NCI-H128 (cell line): ENCODE measurements around the gene RASGEF1B.
"Not testable (repeated sequence)": the region's sequence is repeated elsewhere in the genome, so short reads cannot be mapped to it uniquely, and the experiment has no call there.

Source experiments
- DNase-seq: peaks from one replicate; lab custom pipeline; 2025; ENCODE audit not compliant: unreplicated experiment; lab: John Stamatoyannopoulos, UW

The RASGEF1B gene

DNA sequence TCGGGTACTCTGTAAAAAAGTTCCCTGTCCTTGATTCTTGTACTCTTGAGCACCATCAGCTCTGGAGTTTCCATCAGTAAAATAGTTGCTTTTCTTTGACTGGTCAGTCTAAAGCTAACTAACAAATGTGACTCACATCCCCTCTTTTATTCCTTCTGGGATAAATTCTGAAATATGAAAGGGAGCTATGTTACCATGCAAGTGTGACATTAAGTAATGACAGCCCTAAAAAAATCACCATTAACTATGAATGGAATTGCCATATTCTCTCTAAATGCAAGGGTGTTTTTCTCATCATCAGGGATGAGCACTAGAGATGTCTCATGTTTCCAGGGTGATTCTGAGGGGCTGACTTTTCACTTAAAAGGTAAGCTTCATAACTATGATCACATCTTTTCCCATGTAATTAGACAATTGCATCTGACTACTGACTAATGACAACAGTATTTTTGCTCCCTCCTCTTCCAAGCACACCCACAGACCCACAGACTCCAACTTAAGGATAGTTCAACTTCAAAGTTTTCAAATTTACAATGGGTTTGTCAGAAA is 26.9 kb upstream of the RASGEF1B start:
- no peak for DNase-seq

DNA sequence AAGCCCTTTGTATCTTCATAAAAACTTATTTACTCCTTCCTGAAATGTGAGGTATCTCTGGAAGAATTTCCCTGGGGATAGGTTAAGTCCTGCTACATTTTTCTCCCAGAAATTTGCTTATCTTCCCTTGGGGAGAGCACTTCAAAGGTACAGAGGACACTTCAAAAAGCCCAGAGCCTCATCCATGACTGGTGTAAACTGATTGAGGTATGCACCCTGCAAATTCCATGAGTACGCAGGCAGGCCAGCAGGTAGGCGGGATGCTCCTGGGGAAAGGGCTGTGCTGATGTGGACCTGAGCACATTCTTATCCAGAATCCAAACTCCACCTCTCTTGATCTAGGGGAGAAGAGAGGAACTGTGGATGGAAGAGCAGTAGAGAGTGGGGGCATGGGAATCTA is 26.3 kb upstream of the RASGEF1B start:
- no peak for DNase-seq

DNA sequence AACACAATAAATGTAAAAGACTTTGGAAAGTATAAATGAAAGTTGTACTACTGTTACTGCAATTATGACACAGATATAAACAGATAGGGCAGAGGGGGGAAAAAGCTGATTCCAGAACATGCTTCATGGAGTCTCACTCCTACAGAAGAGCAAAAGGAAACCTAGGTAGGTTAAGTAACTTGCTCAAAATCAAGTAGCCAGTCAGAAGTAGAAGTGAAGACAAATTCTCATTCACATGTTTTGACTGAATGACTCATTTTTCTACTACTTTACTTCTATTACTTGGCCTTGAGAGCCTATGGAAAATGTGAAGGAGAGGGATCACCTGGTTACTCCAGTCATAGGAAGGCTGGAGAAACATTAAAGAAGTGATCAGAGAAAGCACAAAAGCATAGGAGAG is 23.6 kb upstream of the RASGEF1B start:
- DNase-seq: no peak

DNA sequence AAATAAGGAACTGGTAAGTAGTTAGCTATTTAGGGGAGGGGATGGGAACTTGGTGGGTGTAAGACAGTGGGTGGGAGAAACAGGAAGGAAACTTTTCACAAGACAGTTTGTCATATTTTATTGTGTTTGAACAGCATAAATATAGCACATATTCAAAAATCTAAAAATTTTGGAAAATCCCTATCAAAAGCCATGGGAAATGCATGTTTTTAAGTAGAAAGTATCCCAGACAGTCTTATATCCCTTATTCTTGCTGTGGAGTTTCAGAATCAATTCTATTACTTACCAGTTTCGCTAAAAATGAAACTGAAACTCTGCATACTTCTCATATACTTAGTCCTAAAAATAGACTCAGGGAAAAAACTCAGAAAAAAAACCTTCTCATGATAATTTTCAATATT is 22.3 kb upstream of the RASGEF1B start:
- no peak for DNase-seq

DNA sequence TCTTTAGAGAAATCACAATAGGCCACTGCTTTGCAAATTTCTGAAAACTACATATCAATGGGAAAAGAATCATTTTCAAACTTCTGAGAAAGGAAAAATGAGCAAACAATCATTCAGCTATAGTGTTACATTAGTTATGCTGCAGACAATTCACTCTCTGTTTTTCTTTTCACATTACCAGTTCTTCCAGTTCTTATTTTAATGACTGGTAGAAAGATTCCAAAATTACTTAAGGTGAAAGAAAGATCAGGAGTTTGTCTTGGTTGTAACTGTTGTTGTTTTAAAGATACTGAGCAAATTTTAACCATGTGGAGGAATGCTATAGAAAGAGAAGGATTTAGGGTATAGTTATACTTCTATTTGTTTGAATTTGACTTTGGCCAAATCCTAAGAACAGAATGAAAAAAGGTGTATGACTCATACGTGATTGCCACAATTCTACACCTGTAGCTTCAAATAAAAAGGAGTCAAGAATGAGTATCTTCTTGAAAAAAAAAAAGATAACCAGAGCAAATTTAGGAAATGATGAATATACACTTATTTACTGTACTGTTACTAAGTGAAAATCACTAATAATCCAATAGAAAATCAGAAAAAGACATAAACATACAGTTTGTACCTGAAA is 21.0 kb upstream of the RASGEF1B start:
- no peak for DNase-seq

DNA sequence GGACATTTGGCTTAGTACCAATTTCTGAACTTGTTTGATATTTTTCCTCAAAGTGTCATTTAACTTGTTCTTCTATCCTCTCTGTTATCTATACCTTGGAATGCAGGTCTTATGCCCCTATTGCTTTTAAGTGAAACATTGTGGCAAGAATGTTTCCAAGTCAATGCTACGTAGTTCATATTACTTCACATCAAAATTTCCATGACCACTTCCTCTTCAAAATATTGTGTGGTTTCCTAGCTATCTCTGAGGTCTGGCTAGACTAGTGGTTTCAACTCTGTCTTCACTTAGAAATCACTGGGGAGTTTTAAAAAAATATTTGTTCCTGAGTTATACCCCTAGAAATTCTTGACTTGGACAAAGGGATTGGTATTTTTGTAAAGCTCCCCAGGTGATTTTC is 20.2 kb upstream of the RASGEF1B start:
- no peak for DNase-seq

DNA sequence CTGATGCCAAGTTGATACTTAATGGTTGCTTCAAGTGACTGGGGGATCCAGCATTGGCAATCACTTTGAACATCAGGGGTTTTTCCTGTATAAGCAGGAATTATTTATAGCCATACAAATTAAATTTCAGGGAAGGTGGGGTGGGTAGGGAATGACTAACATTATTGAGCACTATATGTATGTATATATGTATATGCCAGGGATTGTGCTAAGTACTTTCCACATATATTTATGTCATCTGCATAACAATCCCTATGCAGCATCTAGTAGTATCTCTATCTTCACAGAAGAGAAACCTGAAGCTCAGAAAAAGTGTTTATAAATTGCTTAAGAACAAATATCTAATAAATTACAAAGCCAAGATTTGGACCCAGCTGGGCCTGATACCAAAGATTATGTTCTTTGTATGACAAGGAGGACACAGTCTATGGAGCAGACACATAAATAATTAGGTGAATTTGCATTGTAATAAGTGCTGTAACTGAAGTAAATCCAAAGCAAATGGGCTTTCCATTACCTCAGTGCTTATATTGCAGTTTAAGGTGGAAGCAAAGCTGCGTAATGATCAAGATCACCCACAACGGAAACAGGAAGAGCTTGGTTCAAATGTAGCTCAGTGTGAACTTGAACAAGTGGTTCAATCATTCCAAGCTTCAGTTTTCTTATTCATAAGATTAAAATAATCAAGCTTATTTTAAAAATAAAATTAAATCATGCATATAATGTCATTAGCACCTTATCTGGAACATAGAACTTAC is 18.9 kb upstream of the RASGEF1B start:
- no peak for DNase-seq

DNA sequence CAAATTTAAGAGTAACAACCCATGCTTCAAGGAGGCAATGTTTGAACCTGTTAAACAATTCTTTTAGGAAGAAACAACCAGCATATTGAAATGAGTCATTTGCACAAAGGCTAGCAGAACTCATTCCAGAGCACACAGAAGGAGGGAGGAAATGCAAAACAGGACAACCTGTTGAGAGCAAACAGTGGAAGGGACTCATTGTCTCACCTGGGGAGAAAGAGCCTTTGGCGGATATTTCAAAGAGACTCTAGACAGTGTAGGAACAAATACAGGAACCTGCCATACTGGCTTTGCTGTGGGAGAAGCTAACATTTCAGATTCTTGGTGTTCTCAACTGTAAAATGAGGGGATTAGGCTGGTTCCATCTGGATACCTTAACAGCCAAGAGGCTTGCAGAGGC is 14.8 kb upstream of the RASGEF1B start:
- no peak for DNase-seq

DNA sequence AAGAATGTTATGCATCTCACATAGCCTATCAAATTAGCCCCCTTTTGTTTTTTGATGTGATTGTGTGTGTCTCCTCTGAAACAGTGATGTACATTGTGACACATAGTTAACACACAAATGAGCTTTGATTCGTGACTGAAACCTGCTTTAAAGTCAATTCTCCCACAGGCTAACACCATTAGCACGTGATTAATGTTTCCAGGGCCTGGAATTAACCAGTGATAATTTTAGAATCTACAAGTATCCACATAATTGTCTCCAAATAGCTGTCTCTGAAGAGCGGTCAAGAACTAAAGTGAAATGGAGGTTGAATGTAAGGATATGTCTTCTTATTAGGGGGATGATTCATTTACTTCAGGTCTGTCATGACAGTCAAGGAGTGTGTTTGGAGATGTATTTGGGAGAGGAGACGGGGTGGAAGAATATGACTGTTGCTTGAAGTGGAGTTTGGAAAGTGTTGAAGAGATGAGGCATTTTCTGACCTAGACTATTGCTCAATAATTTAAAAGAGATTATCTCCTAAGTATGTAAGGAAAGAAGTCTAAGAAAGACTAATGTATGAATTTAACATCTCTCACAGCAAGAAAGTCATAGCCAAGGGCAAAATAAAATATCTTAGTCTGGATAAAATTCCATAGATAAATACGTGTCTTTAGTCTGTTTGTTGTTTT is 13.7 kb upstream of the RASGEF1B start:
- no peak for DNase-seq

DNA sequence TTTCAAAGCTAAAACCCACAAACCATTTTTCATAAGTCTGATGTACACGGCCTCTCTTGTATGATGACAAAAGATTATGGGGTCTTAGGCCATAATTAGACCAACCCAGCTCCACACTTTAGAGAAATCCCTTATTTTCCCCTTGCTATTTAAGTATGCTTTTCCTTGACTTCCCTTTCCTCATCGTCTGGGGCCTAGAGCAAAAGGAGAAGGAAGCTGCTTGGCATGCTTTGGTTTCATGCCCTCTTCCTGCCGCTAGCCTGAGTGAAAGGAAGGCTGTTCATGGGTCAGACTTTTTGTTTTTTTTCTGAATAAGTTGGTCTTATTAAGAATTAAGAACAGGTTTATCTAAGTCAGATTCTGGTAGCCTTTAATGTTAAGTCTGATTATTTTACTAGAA is 10.6 kb upstream of the RASGEF1B start:
- DNase-seq: no peak

DNA sequence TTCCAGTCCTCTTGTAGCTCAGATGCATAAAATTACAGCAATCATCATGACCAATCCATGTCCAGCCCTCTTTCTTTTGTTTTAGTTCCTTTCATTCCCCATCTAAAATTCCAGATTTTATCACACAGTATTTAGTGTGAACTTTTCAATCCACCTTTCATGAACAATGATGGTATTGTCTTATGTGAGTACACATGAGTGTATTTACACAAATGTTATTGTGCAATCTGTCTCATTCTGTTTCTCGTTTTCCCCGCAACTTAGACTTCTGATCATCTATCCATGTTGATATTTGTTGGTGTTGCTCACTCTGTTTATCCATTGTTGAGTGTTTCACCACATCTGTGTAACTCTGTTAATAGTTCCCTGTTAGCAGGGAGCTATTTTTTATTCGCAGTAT is 9.4 kb upstream of the RASGEF1B start:
- no peak for DNase-seq

DNA sequence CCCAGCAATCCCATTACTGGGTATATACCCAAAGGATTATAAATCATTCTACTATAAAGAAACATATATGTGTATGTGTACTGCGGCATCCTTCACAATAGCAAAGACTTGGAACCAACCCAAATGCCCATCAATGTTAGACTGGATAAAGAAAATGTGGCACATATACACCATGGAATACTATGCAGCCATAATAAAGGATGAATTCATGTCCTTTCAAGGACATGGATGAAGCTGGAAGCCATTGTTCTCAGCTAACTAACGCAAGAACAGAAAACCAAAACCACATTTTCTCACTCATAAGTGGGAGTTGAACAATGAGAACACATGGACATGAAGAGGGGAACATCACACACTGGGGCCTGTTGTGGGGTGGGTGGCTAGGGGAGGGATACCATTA is 7.9 kb upstream of the RASGEF1B start:
- not testable (repeated sequence) for DNase-seq

DNA sequence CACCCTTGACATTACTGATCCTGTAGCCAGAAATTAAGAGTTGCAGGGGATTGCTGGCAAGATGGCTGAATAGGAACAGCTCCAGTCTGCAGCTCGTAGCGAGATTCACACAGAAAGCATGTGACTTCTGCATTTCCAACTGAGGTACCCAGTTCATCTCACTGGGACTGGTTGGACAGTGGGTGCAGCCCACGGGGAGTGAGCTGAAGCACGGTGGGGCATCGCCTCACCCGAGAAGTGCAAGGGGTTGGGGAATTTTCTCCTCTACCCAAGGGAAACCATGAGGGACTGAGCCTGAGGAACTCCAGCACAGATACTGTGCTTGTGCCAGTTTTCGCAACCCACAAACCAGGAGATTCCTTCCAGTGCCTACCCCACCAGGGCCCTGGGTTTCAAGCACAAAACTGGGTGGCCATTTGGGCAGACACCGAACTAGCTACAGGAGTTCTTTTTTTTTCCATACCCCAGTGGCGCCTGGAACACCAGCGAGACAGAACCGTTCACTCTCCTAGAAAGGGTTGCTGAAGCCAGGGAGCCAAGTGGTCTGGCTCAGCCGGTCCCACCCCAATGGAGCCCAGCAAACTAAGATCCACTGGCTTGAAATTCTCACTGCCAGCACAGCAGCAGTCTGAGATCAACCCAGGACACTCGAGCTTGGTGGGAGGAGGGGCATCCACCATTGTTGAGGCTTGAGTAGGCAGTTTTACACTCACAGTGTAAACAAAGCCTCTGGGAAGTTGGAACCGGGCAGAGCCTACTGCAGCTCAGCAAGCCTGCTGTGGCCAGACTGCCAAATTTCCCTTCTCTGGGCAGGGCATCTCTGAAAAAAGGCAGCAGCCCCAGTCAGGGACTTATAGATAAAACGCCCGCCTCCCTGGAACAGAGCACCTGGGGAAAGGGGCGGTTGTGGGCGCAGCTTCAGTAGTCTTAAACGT is 1.9 kb upstream of the RASGEF1B start:
- DNase-seq: not testable (repeated sequence)

DNA sequence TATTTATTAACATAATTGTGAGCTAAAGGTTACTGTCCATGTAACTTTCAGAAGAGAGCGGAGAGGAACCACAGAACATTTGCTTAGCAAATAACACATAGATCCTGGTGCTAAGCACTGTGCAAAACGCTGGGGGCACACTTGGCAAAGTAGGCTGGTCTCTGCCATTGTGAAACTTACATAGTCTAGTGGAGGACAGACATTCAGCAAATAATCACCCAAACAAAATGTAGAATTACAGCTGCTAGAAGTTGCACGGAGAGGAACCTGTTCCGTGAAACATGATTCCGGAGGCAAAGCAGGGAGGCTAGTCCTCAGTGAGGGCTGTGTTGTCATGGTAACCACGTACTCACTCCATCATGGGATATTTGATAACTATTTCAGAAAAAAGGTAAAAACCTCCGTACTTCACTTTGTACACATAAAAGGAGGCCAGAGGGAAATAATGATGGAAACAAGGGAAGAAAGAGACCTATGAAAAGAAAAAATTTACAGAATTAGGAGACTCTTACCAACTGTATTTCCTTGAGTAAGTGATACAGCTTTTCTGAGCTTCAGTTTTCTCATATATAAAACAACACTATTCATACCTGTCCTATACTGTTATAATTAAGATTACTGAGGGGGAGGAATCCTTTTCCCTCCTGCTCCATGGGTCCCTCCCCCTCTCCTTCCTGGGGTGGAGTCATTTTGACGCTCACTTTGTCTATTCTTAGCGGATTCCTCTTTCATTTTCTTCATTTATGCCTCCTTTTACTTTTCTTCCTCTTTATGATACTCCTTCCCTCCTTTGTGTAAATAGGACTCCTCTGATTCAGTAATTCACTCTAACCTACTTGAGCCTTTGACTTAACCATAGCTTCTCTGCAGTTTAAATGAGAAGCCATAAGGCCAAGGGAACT is 825 bp upstream of the RASGEF1B start:
- no peak for DNase-seq

DNA sequence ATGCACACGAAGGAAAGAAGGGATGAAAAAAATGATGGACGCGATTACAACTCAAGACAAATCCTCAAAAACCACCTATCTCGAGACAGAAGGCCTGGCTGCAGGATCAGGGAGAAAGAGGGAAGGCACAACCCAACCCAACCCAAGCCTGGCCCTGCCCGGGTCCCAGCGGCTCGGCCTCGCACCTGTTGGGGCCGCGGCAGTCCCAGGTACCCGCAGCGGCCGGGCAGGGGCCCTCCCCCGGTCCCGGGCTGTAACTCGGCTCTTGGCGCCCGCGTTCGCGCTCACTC is 464 bp downstream of the RASGEF1B start:
- DNase-seq: no peak

DNA sequence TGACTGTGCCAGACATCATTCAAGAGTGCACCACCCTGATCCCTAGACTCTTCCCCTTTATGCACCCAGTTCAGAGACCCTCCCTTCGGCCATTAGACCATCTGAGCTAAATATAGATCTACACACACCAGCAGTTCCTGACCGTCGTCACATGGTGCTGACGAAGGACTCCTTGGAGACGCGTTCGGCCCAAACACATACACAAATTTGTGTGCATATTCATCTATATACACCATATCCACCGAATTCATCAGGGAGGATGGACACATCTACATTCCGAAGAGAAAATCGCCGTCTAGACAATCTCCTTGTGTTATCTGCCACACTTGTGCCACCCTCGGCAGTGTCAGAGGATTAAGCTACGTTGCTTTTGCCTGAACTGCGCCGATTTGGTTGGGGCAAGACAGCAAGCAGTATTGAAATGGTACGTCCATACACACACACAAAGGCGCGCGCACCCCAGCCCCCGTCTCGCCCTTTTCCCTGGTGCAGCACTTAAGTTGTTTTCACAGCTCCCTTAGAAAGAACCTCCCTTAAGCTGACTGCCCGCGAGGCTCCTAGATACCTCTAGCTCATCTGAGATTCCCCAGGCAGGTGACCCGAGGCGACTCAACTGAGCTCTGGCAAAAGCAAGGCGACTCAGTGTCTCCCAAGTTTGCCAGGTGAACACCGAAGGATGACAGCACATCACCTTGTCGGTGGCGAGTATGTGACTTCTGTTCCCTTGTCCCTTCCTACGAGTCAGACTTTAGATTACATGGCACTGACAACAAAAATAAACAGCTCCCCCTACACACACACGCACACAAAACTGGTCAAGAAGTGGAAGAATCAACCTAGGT is 1.0 kb downstream of the RASGEF1B start:
- no peak for DNase-seq

DNA sequence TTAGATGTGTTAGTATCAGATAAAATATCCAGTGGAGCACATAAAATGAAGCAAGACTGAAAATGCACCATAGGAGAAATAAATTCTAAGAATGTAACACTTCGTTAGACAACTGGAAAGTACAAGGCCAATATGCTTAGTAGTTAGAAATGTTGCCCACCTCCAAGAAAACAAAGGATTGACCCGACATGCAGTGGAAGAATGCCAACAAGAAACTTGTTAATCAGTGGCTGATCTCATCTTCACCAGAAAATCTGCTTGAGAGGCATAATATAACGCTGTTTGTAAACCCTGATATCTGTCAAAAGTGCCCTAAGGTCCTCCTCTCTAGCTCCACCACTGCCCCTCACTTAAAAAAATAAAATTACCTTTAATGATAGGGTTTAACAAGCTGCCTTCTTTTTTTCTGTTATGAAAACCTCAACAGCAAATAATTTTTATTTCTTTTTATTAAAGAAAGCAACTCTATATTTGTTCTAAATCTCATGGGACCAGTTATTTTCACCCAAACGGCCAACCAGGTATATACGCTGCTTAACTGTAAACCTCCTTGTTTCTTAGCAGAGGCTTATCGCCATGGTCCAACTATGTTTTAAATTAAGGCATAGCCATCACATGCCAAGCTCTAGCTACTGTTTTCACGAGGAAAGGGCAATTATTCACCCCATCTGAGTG is 1.8 kb downstream of the RASGEF1B start:
- no peak for DNase-seq

DNA sequence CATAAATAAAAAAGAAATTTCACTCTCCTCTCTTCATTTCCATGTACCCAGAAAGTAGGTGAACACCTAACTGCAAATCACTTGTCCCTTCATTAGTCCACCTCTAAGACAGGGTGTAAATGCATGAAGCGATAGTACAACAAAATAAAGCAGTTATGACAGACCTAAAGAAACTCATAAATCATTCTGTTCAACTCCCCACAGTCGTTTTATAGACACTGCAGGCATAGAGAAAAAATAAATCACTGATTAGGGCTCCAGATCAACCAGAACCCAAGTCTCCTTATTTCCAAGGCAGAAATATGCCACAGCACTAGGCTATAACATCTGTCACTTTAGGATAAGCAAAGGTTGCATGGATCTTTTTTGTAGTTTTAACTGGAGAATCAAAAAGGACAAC is 3.0 kb downstream of the RASGEF1B start:
- no peak for DNase-seq

DNA sequence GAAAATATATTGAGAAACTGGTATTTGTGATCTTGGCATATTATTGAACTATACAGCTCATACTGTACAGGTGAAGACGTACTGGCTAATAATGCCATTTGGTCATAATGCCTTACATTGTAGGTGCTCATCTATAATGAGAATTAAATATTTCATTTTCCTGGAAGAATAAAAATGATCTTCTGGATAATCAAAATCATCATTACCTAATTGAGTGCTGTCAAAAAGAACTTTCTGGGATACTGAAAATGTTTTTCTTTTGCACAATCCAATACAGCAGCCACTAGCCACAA is 4.1 kb downstream of the RASGEF1B start:
- DNase-seq: no peak
